LHCN-M2 (cell line): ENCODE results near the gene CYSRT1. TPM values are rescaled to one million over a fixed set of nuclear protein-coding genes. Genes with fewer than 3 reads are reported as not detected.
"Not testable (repeated sequence)": the region's sequence is repeated elsewhere in the genome, so short reads cannot be mapped to it uniquely, and the experiment has no call there.

Experiments used
- DNase-seq: peaks from one replicate; pipeline ENCODE4 v3.0.0-alpha.2; 2012; ENCODE audit warnings: low read depth
- total RNA-seq: library from RNA; depleted of rRNA; stranded (reverse); fragments of >200 nt; gene quantifications from 2 replicates; pipeline ENCODE4 v1.2.3, GENCODE V29; 2014

The CYSRT1 gene
- total RNA-seq, 1 experiment from 2014 or later = 4.1 TPM

- DNase-seq = no peak
These were observed 12.0 kb downstream of the CYSRT1 start for GRCh38 chr9:137236936-137237421.

GRCh38 chr9:137237759-137238726, 13.1 kb downstream of the CYSRT1 start:
- DNase-seq = peak; percentile 66

GRCh38 chr9:137239541-137240200, 14.7 kb downstream of the CYSRT1 start:
- not testable (repeated sequence) for DNase-seq

GRCh38 chr9:137240318-137240840, 15.4 kb downstream of the CYSRT1 start:
- peak; percentile 80 for DNase-seq

- peak; percentile 100 for DNase-seq
These were observed 16.0 kb downstream of the CYSRT1 start, which contains the start of gene TUBB4B for GRCh38 chr9:137240841-137241489. TUBB4B (plus strand) TSS chr9:137241287; CDS start chr9:137241361, 74 bp downstream.

- peak; percentile 35 for DNase-seq
These were observed 16.7 kb downstream of the CYSRT1 start for GRCh38 chr9:137241490-137242268.

GRCh38 chr9:137242269-137243203, 17.6 kb downstream of the CYSRT1 start:
- no peak for DNase-seq

GRCh38 chr9:137243266-137243625, 18.3 kb downstream of the CYSRT1 start:
- DNase-seq = not testable (repeated sequence)

GRCh38 chr9:137243626-137244485, 18.9 kb downstream of the CYSRT1 start:
- no peak for DNase-seq

GRCh38 chr9:137244486-137245449, 19.8 kb downstream of the CYSRT1 start:
- DNase-seq = no peak

GRCh38 chr9:137245450-137246421, 20.8 kb downstream of the CYSRT1 start:
- no peak for DNase-seq

- no peak for DNase-seq
These were observed 22.4 kb downstream of the CYSRT1 start for GRCh38 chr9:137247135-137247915.

- DNase-seq = no peak
These were observed 22.9 kb downstream of the CYSRT1 start for GRCh38 chr9:137247916-137248175.

- DNase-seq = no peak
These were observed 25.6 kb downstream of the CYSRT1 start for GRCh38 chr9:137250329-137251193.

- no peak for DNase-seq
These were observed 26.2 kb downstream of the CYSRT1 start, which contains the start of gene STPG3 for GRCh38 chr9:137251194-137251461. STPG3 (plus strand) TSS chr9:137251286; CDS start chr9:137251287, 1 bp downstream.
